PC-3 (cell line): ENCODE data around the gene LTBP1. TPM values are rescaled to one million over a fixed set of nuclear protein-coding genes. Genes with fewer than 3 reads are reported as not detected.

Experiments
- ATAC-seq: fragments of 200-7000 bp; cut with Tn5 transposase; 2 replicates; pipeline ENCODE4 v1.9.1; 2020; ENCODE audit warnings: mild to moderate bottlenecking, moderate library complexity
- BruUV-seq: library from RNA; stranded (reverse); fragments of 400-500 nt; replicated peaks from 2 replicates; lab custom pipeline; 2021; lab: Mats Ljungman, UMichigan
- CTCF ChIA-PET: fragments of 300-600 bp; sonication (Branson Sonifier 250); formaldehyde crosslinking; loops from one replicate; lab custom pipeline; 2022; ENCODE audit warnings: antibody characterized with exemption; lab: Charles Lee
- POLR2A ChIA-PET: fragments of 300-600 bp; sonication (Branson Sonifier 250); formaldehyde crosslinking; loops from one replicate; lab custom pipeline; 2022; ENCODE audit warnings: antibody characterized with exemption; ENCODE audit not compliant: unreplicated experiment; lab: Charles Lee
- DNase-seq: peaks from one replicate; pipeline ENCODE4 v3.0.0-alpha.2; 2015
- H2AFZ ChIP-seq: fragments of 300-600 bp; sonication (generic); 2 replicates; pipeline ENCODE4 v1.6.0; 2016; ENCODE audit warnings: antibody characterized with exemption, low read length
- H3F3A ChIP-seq: fragments of 300-600 bp; sonication (generic); one replicate; pipeline ENCODE4 v1.6.0; 2017; ENCODE audit warnings: antibody characterized with exemption, low read length, control low read depth, mild to moderate bottlenecking; ENCODE audit not compliant: unreplicated experiment
- H3K27ac ChIP-seq: fragments of 300-600 bp; sonication (generic); 2 replicates; pipeline ENCODE4 v1.5.1; 2016; ENCODE audit warnings: mild to moderate bottlenecking, low read length
- H3K27me3 ChIP-seq: fragments of 300-600 bp; sonication (generic); 2 replicates; pipeline ENCODE4 v1.6.1; 2016; ENCODE audit warnings: low read length, mixed read lengths
- H3K36me3 ChIP-seq: fragments of 300-600 bp; sonication (generic); 2 replicates; pipeline ENCODE4 v1.6.1; 2016; ENCODE audit warnings: low read depth, mixed run types, low read length, mixed read lengths
- H3K4me1 ChIP-seq: fragments of 300-600 bp; sonication (generic); 2 replicates; pipeline ENCODE4 v1.5.1; 2016; ENCODE audit warnings: low read length; ENCODE audit not compliant: insufficient read depth
- H3K4me2 ChIP-seq: fragments of 300-600 bp; sonication (generic); 2 replicates; pipeline ENCODE4 v1.6.0; 2016; ENCODE audit warnings: low read length
- H3K4me3 ChIP-seq: fragments of 300-600 bp; sonication (generic); 2 replicates; pipeline ENCODE4 v1.5.1; 2016; ENCODE audit warnings: mild to moderate bottlenecking, low read length, mixed read lengths
- H3K79me2 ChIP-seq: fragments of 300-600 bp; sonication (generic); 2 replicates; pipeline ENCODE4 v1.6.1; 2017; ENCODE audit warnings: low read length, mixed read lengths
- H3K9ac ChIP-seq: fragments of 300-600 bp; sonication (generic); 2 replicates; pipeline ENCODE4 v1.6.0; 2016; ENCODE audit warnings: mild to moderate bottlenecking, low read length
- H3K9me2 ChIP-seq: fragments of 300-600 bp; sonication (generic); replicated peaks from 2 replicates; pipeline ENCODE4 v1.6.1; 2016; ENCODE audit warnings: mixed run types, low read length, mixed read lengths
- H3K9me3 ChIP-seq: fragments of 300-600 bp; sonication (generic); 2 replicates; pipeline ENCODE4 v1.6.1; 2016; ENCODE audit warnings: low read length, mixed read lengths
- H4K20me1 ChIP-seq: fragments of 300-600 bp; sonication (generic); 2 replicates; pipeline ENCODE4 v1.6.1; 2016; ENCODE audit warnings: low read length, mixed read lengths
- CTCF ChIP-seq: fragments of 300-600 bp; sonication (generic); conservative IDR thresholded peaks from 2 replicates; pipeline ENCODE4 v1.5.1; 2017; ENCODE audit warnings: antibody characterized with exemption, low read depth, mild to moderate bottlenecking, low read length
- EZH2 ChIP-seq: fragments of 300-600 bp; sonication (generic); IDR thresholded peaks from one replicate; pipeline ENCODE4 v1.6.1; 2017; ENCODE audit warnings: antibody characterized with exemption, mild to moderate bottlenecking, low read length; ENCODE audit not compliant: unreplicated experiment
- EZH2phosphoT487 ChIP-seq: fragments of 300-600 bp; sonication (generic); IDR thresholded peaks from 2 replicates; pipeline ENCODE4 v1.6.1; 2018; ENCODE audit warnings: mild to moderate bottlenecking, antibody characterized with exemption, low read length, borderline replicate concordance
- intact Hi-C: fragments of 100-400 bp; cut with micrococcal nuclease; formaldehyde crosslinking; loops from 2 replicates; pipeline ENCODE4 v1.9.0; 2023
- total RNA-seq: library from RNA; depleted of rRNA; stranded (reverse); fragments of >200 nt; gene quantifications from 2 replicates; pipeline ENCODE4 v1.2.3, GENCODE V29; 2014

Gene LTBP1
- total RNA-seq, 1 experiment from 2014 or later: 45.9 TPM

- Histone ChIP-seq H4K20me1 (no peaks in the 10 kb centered on the region), H3F3A (no peaks in the 10 kb centered on the region), H3K36me3 (no peaks in the 10 kb centered on the region), H3K9me2 (no peaks in the 10 kb centered on the region), H3K4me1 (peaks cover 4% of the 10 kb centered on the region), H3K4me3 (no peak overlapping the region), H3K9me3 (no peaks in the 10 kb centered on the region), H3K4me2 (no peak overlapping the region), H3K79me2 (no peaks in the 10 kb centered on the region), H3K27me3 (no peaks in the 10 kb centered on the region), H3K27ac (no peak overlapping the region), H3K9ac (no peak overlapping the region), H2AFZ (no peak overlapping the region)
- ATAC-seq (no peak), DNase-seq (no peak)
- CTCF ChIA-PET: interaction anchor here (0.7 kb wide), 1 partner anchor 24 kb away, joined by 5 read pairs; no protein-coding TSS in a partner anchor
- intact Hi-C loops: no loop called here
- TF ChIP-seq EZH2phosphoT487 (no peak), EZH2 (no peak), CTCF (no peak)
- no TSS peak for BruUV-seq
- POLR2A ChIA-PET: no interaction called here
Observed at GRCh38 chr2:33442528-33443079, 495.9 kb downstream of the LTBP1 start.

GRCh38 chr2:33443274-33443829 is 496.6 kb downstream of the LTBP1 start:
- Histone ChIP-seq H3K4me3 (no peak overlapping the region), H4K20me1 (no peaks in the 10 kb centered on the region), H3K9me3 (no peaks in the 10 kb centered on the region), H3K27ac (no peak overlapping the region), H3F3A (no peaks in the 10 kb centered on the region), H3K4me1 (no peaks in the 10 kb centered on the region), H3K9me2 (no peaks in the 10 kb centered on the region), H3K9ac (no peak overlapping the region), H3K36me3 (no peaks in the 10 kb centered on the region), H3K4me2 (no peak overlapping the region), H2AFZ (no peak overlapping the region), H3K27me3 (no peaks in the 10 kb centered on the region), H3K79me2 (no peaks in the 10 kb centered on the region)
- ChIA-PET CTCF (interaction anchor here (0.6 kb wide), 1 partner anchor 47 kb away, joined by 6 read pairs; no protein-coding TSS in a partner anchor), POLR2A (no interaction called here)
- intact Hi-C loops: no loop called here
- DNase-seq: no peak
- TF ChIP-seq EZH2 (no peak), CTCF (no peak), EZH2phosphoT487 (no peak)
- no peak for ATAC-seq
- no TSS peak for BruUV-seq

- POLR2A ChIA-PET: no interaction called here
- no peaks in the 10 kb centered on the region for H3K9me3 ChIP-seq
- no peaks in the 10 kb centered on the region for H3K36me3 ChIP-seq
- intact Hi-C loops: no loop called here
- no peak overlapping the region for H3K9ac ChIP-seq
- H3K27ac ChIP-seq: no peak overlapping the region
- no peaks in the 10 kb centered on the region for H3K9me2 ChIP-seq
- CTCF ChIA-PET: interaction anchor here (0.6 kb wide), 1 partner anchor 139 kb away, joined by 3 read pairs; no protein-coding TSS in a partner anchor
- H4K20me1 ChIP-seq: no peaks in the 10 kb centered on the region
- H3K27me3 ChIP-seq: no peaks in the 10 kb centered on the region
- no peak overlapping the region for H3K4me2 ChIP-seq
- no TSS peak for BruUV-seq
- no peak overlapping the region for H2AFZ ChIP-seq
- ATAC-seq (no peak), DNase-seq (no peak)
- TF ChIP-seq EZH2phosphoT487 (no peak), EZH2 (no peak), CTCF (no peak)
- H3K4me3 ChIP-seq: no peak overlapping the region
- H3K4me1 ChIP-seq: no peaks in the 10 kb centered on the region
- H3K79me2 ChIP-seq: no peaks in the 10 kb centered on the region
- H3F3A ChIP-seq: no peaks in the 10 kb centered on the region
Observed at GRCh38 chr2:33444967-33445366, 498.2 kb downstream of the LTBP1 start.
